Measurements from ENCODE around the gene TNFAIP8L3. TPM values are rescaled to one million over a fixed set of nuclear protein-coding genes. Genes with fewer than 3 reads are reported as not detected.

Gene TNFAIP8L3
- total and polyA plus RNA-seq, 7 experiments from 2014 or later: not detected

- Mint-ChIP-seq H3K9me3 (peaks cover 0 to 1% (median 0%) of the 10 kb centered on the region in 11 donors), H3K4me1 (peaks cover 0 to 11% (median 4%) of the 10 kb centered on the region in 7 donors), H3K27ac (no peak overlapping the region), H3K27me3 (peaks cover 56 to 75% (median 59%) of the 10 kb centered on the region in 5 donors), H3K4me3 (no peak overlapping the region), H3K36me3 (peaks cover 0 to 2% (median 0%) of the 10 kb centered on the region in 5 donors)
- no peak overlapping the region for H3K27ac ChIP-seq (ENCODE audit: low read depth, low read length)
- H3K27me3 ChIP-seq (ENCODE audit: control insufficient read depth in 2 of 2, insufficient read depth in 2 of 2, low read length in 2 of 2): peaks cover 0 to 3% of the 10 kb centered on the region in 2 donors
- no peaks in the 10 kb centered on the region for H3K4me1 ChIP-seq (ENCODE audit: control insufficient read depth in 2 of 2, insufficient read depth in 2 of 2, low read length in 2 of 2)
- no peaks in the 10 kb centered on the region for H3K9me3 ChIP-seq (ENCODE audit: control insufficient read depth in 2 of 3, low read length in 3 of 3)
- no peaks in the 10 kb centered on the region for H3K36me3 ChIP-seq (ENCODE audit: control insufficient read depth in 2 of 3, insufficient read depth in 3 of 3, low read length in 3 of 3)
- no peak for DNase-seq
- ChIA-PET CTCF (no interaction called here), POLR2A (no interaction called here)
- no peak for ATAC-seq
- intact Hi-C loops (cut with micrococcal nuclease): loop anchor here in 1 of 2 donors (10.0 kb wide), 1 partner anchor 57 kb away; no protein-coding TSS in a partner anchor
- H3K4me3 ChIP-seq (ENCODE audit: low read length): no peak overlapping the region
These were observed 3.0 kb upstream of the TNFAIP8L3 start for GRCh38 chr15:51097553-51098330.

- Mint-ChIP-seq H3K9me3 (peaks cover 0 to 1% (median 0%) of the 10 kb centered on the region in 11 donors), H3K27me3 (peaks cover 52 to 80% (median 62%) of the 10 kb centered on the region in 5 donors), H3K36me3 (peaks cover 0 to 2% (median 0%) of the 10 kb centered on the region in 5 donors), H3K27ac (no peak overlapping the region), H3K4me3 (no peak overlapping the region), H3K4me1 (peaks cover 0 to 11% (median 4%) of the 10 kb centered on the region in 7 donors)
- intact Hi-C loops (cut with micrococcal nuclease): loop anchor here in 1 of 2 donors (10.0 kb wide), 1 partner anchor 58 kb away; no protein-coding TSS in a partner anchor
- CTCF ChIA-PET: no interaction called here
- no peaks in the 10 kb centered on the region for H3K36me3 ChIP-seq (ENCODE audit: control insufficient read depth in 2 of 3, insufficient read depth in 3 of 3, low read length in 3 of 3)
- H3K9me3 ChIP-seq (ENCODE audit: control insufficient read depth in 2 of 3, low read length in 3 of 3): no peaks in the 10 kb centered on the region
- POLR2A ChIA-PET: no interaction called here
- no peaks in the 10 kb centered on the region for H3K4me1 ChIP-seq (ENCODE audit: control insufficient read depth in 2 of 2, insufficient read depth in 2 of 2, low read length in 2 of 2)
- H3K4me3 ChIP-seq (ENCODE audit: low read length): no peak overlapping the region
- peaks cover 0 to 3% of the 10 kb centered on the region in 2 donors for H3K27me3 ChIP-seq (ENCODE audit: control insufficient read depth in 2 of 2, insufficient read depth in 2 of 2, low read length in 2 of 2)
- DNase-seq (no peak), ATAC-seq (no peak)
- no peak overlapping the region for H3K27ac ChIP-seq (ENCODE audit: low read depth, low read length)
These were observed 2.3 kb upstream of the TNFAIP8L3 start for GRCh38 chr15:51096976-51097375.

- intact Hi-C loops (cut with micrococcal nuclease): loop anchor here in 1 of 2 donors (10.0 kb wide), 1 partner anchor 59 kb away; no protein-coding TSS in a partner anchor
- Mint-ChIP-seq H3K36me3 (peaks cover 0 to 2% (median 0%) of the 10 kb centered on the region in 5 donors), H3K4me3 (no peak overlapping the region), H3K27ac (no peak overlapping the region), H3K4me1 (peaks cover 0 to 11% (median 4%) of the 10 kb centered on the region in 7 donors), H3K27me3 (peaks cover 51 to 88% (median 72%) of the 10 kb centered on the region in 5 donors), H3K9me3 (peaks cover 0 to 1% (median 0%) of the 10 kb centered on the region in 11 donors)
- H3K4me1 ChIP-seq (ENCODE audit: control insufficient read depth in 2 of 2, insufficient read depth in 2 of 2, low read length in 2 of 2): no peaks in the 10 kb centered on the region
- H3K27me3 ChIP-seq (ENCODE audit: control insufficient read depth in 2 of 2, insufficient read depth in 2 of 2, low read length in 2 of 2): peaks cover 0 to 3% of the 10 kb centered on the region in 2 donors
- H3K27ac ChIP-seq (ENCODE audit: low read depth, low read length): no peak overlapping the region
- no peaks in the 10 kb centered on the region for H3K9me3 ChIP-seq (ENCODE audit: control insufficient read depth in 2 of 3, low read length in 3 of 3)
- POLR2A ChIA-PET: no interaction called here
- no peak overlapping the region for H3K4me3 ChIP-seq (ENCODE audit: low read length)
- no peak for ATAC-seq
- no peak for DNase-seq
- H3K36me3 ChIP-seq (ENCODE audit: control insufficient read depth in 2 of 3, insufficient read depth in 3 of 3, low read length in 3 of 3): no peaks in the 10 kb centered on the region
- CTCF ChIA-PET: no interaction called here
These were observed 1.1 kb upstream of the TNFAIP8L3 start for GRCh38 chr15:51095681-51096331.

- Mint-ChIP-seq H3K9me3 (peaks cover 0 to 1% (median 0%) of the 10 kb centered on the region in 11 donors), H3K27ac (no peak overlapping the region), H3K4me1 (peaks cover 0 to 11% (median 4%) of the 10 kb centered on the region in 7 donors), H3K36me3 (peaks cover 0 to 2% (median 0%) of the 10 kb centered on the region in 5 donors), H3K27me3 (peaks cover 54 to 91% (median 71%) of the 10 kb centered on the region in 5 donors), H3K4me3 (peak overlapping the region in 7 of 10 donors; percentile 29 to 62 (median 51))
- ChIA-PET CTCF (no interaction called here), POLR2A (no interaction called here)
- Histone ChIP-seq H3K9me3 (ENCODE audit: control insufficient read depth in 2 of 3, low read length in 3 of 3) (no peaks in the 10 kb centered on the region), H3K4me3 (ENCODE audit: low read length) (no peak overlapping the region), H3K36me3 (ENCODE audit: control insufficient read depth in 2 of 3, insufficient read depth in 3 of 3, low read length in 3 of 3) (no peaks in the 10 kb centered on the region), H3K4me1 (ENCODE audit: control insufficient read depth in 2 of 2, insufficient read depth in 2 of 2, low read length in 2 of 2) (no peaks in the 10 kb centered on the region), H3K27ac (ENCODE audit: low read depth, low read length) (no peak overlapping the region), H3K27me3 (ENCODE audit: control insufficient read depth in 2 of 2, insufficient read depth in 2 of 2, low read length in 2 of 2) (peaks cover 0 to 3% of the 10 kb centered on the region in 2 donors)
- ATAC-seq: no peak
- DNase-seq: peak in 1 of 9 donors; percentile 28
- intact Hi-C loops (cut with micrococcal nuclease): loop anchor here in 1 of 2 donors (10.0 kb wide), 1 partner anchor 61 kb away; no protein-coding TSS in a partner anchor
These were observed 684 bp downstream of the TNFAIP8L3 start for GRCh38 chr15:51093839-51094605.

GRCh38 chr15:51093488-51093838 is 1.2 kb downstream of the TNFAIP8L3 start:
- peak overlapping the region in 5 of 10 donors; percentile 25 to 69 (median 59) for H3K4me3 Mint-ChIP-seq

GRCh38 chr15:51092480-51093040 is 2.1 kb downstream of the TNFAIP8L3 start:
- ChIA-PET CTCF (no interaction called here), POLR2A (no interaction called here)
- intact Hi-C loops (cut with micrococcal nuclease): loop anchor here in 1 of 2 donors (10.0 kb wide), 1 partner anchor 62 kb away; no protein-coding TSS in a partner anchor
- H3K36me3 ChIP-seq (ENCODE audit: control insufficient read depth in 2 of 3, insufficient read depth in 3 of 3, low read length in 3 of 3): no peaks in the 10 kb centered on the region
- Mint-ChIP-seq H3K27me3 (peaks cover 49 to 87% (median 70%) of the 10 kb centered on the region in 5 donors), H3K4me3 (peak overlapping the region in 2 of 10 donors; percentile 3 to 10), H3K27ac (no peak overlapping the region), H3K9me3 (peaks cover 0 to 1% (median 0%) of the 10 kb centered on the region in 11 donors), H3K4me1 (peaks cover 0 to 11% (median 4%) of the 10 kb centered on the region in 7 donors), H3K36me3 (peaks cover 0 to 2% (median 0%) of the 10 kb centered on the region in 5 donors)
- no peak for DNase-seq
- no peaks in the 10 kb centered on the region for H3K9me3 ChIP-seq (ENCODE audit: control insufficient read depth in 2 of 3, low read length in 3 of 3)
- H3K4me3 ChIP-seq (ENCODE audit: low read length): no peak overlapping the region
- peaks cover 0 to 3% of the 10 kb centered on the region in 2 donors for H3K27me3 ChIP-seq (ENCODE audit: control insufficient read depth in 2 of 2, insufficient read depth in 2 of 2, low read length in 2 of 2)
- ATAC-seq: no peak
- H3K4me1 ChIP-seq (ENCODE audit: control insufficient read depth in 2 of 2, insufficient read depth in 2 of 2, low read length in 2 of 2): no peaks in the 10 kb centered on the region
- no peak overlapping the region for H3K27ac ChIP-seq (ENCODE audit: low read depth, low read length)

More at GRCh38 chr15:51093488-51093838, 1.2 kb downstream of the TNFAIP8L3 start:
- CTCF ChIA-PET: no interaction called here
- peak in 1 of 9 donors; percentile 26 for DNase-seq
- H3K27me3 ChIP-seq (ENCODE audit: control insufficient read depth in 2 of 2, insufficient read depth in 2 of 2, low read length in 2 of 2): peaks cover 0 to 3% of the 10 kb centered on the region in 2 donors
- H3K36me3 ChIP-seq (ENCODE audit: control insufficient read depth in 2 of 3, insufficient read depth in 3 of 3, low read length in 3 of 3): no peaks in the 10 kb centered on the region
- no peak overlapping the region for H3K27ac ChIP-seq (ENCODE audit: low read depth, low read length)
- peaks cover 0 to 11% (median 4%) of the 10 kb centered on the region in 7 donors for H3K4me1 Mint-ChIP-seq
- POLR2A ChIA-PET: no interaction called here
- intact Hi-C loops (cut with micrococcal nuclease): loop anchor here in 1 of 2 donors (10.0 kb wide), 1 partner anchor 61 kb away; no protein-coding TSS in a partner anchor
- no peak for ATAC-seq
- H3K27me3 Mint-ChIP-seq: peaks cover 49 to 92% (median 71%) of the 10 kb centered on the region in 5 donors
- H3K27ac Mint-ChIP-seq: no peak overlapping the region
- H3K4me3 ChIP-seq (ENCODE audit: low read length): no peak overlapping the region
- peaks cover 0 to 2% (median 0%) of the 10 kb centered on the region in 5 donors for H3K36me3 Mint-ChIP-seq
- peaks cover 0 to 1% (median 0%) of the 10 kb centered on the region in 11 donors for H3K9me3 Mint-ChIP-seq
- H3K9me3 ChIP-seq (ENCODE audit: control insufficient read depth in 2 of 3, low read length in 3 of 3): no peaks in the 10 kb centered on the region
- no peaks in the 10 kb centered on the region for H3K4me1 ChIP-seq (ENCODE audit: control insufficient read depth in 2 of 2, insufficient read depth in 2 of 2, low read length in 2 of 2)
